Dedifferentiated amniotic fluid mesenchymal stem cell (primary cell): ENCODE measurements around the gene MEGF11.

Experiments used
- DNase-seq: peaks from one replicate; pipeline ENCODE4 v3.0.0-alpha.2; 2016; ENCODE audit errors: extremely low spot score

Gene MEGF11

DNA sequence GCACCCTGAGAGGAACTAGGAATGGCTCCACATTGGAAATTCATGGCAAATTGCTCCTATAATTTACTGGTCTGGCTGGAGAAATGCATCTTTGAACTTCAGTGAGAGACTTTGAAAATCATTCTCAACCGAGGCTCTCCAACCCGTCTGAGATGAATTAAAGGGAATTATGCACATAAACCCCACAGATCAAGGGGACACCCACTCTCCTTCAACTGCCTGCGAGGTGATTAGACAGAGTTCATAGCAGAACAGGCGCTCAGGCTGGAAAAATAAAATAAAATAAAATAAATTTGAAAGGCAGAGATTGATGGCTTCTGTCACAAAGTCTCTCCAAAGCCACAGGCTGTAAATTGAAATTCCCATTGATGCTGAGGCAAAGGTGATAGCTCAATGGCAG lies 37.7 kb downstream of the MEGF11 start:
- DNase-seq, result no peak

DNA sequence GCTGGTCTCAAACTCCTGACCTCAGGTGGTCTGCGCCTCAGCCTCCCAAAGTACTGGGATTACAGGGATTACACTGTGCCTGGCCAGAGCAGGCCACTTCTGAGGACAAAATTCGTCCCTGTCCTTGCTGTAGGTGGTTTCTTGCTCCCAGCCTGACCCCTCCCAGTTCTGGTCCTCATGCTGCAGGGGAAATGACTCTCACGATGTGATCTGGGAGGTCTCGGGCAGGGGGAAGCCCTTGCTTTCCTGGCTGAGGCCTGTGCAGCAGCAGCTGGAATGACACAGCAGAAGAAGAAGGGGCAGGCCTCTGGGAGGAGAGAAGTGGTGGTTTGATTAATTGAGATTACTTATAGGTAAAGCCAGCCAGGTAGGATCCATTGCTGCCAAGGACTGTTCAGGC lies 39.3 kb downstream of the MEGF11 start:
- no peak for DNase-seq

DNA sequence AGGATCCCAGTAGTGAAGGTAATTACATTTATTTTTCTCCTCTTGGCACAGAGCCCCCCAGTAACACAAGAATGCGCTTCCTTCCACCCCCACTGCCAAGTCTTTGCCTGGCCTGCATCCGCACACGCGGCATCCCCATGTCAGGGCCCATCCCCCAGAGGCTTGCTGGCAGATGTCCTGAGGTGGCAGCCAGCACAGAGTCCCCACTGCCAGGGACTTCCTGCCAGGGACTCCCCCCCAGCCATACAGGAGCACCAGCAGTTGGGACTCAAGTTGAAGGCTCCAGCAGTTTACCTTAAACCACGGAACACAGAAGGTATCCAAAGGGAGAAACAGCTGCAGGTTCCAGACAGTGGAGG lies 41.0 kb downstream of the MEGF11 start:
- DNase-seq, result no peak

DNA sequence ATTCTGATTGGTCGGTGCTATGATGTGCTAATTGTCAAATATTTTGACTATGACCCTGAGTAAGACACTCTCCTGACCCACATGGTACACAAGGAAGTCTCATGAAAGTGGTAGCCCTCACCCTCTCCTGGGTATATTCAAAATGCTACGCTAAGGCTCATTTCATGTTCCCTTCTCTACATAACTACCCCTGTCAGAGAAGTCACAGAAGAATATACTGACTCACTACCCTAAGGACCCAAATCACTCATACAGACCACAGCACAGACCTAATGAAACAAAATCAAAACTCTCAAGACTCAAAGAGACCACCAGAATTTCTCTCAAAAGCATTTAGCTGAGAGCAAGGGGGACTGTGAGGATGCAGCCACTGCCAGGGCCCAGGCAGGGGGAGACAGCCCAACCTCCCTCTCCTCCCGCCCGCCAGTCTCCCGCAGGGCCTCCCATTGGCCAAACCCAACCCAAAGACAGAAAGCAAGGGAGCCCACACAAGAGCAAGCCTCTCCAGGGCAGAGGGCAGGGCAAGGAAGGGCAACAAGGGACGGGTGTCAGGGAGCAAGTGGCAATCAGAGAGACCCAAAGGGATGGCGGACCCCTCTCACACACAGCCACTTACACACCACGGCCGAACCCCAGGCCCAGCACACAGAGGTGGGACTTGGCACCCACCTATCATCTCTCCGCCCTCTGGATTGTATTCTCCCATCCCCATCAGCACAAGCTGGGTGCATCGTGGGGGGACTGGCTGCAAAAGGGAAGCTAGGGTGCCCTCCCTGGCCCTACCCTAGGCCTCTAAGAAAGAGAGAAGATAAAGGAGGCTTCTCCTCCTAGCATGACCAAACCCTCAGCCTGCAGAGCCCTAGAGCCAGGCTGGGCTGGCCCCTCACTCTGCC lies 41.6 kb downstream of the MEGF11 start:
- DNase-seq, result no peak

DNA sequence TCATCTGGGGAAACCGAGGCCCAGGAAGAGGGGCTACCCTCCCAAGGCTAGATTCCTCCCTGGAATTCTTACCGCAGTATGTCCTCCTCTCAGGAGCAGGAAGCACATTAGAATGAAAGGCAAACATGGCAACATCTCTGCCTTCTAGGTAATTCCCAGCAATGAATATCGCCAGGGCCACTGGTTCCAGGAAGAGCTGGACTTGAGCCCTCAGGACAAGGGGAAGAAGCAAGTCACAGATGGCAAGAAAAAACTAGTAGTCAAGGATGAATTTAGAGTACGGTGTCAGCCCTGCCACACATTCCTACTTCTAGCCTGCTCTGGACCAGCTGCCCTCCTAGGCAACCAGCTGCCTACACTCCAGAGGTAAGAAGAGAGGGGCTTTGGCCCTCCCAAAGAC lies 42.9 kb downstream of the MEGF11 start:
- no peak for DNase-seq

DNA sequence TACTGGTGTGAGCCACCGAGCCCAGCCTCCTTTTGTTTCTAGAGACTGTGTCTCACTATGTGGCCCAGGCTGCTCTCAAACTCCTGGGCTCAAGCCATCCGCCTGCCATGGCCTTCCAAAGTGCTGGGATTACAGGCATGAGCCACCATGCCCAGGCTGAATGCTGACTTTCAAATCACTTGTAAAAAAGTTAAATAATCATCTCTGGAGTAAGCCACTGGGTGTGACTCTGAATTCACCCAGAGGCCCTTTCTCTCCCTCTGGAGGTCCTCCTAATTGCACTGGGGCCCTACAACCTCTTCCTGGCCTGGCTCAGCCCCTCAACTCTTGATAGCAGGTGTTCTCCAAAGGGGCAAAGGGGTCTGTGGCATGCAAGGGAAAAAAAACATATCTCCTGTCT lies 54.8 kb downstream of the MEGF11 start:
- DNase-seq, result no peak

DNA sequence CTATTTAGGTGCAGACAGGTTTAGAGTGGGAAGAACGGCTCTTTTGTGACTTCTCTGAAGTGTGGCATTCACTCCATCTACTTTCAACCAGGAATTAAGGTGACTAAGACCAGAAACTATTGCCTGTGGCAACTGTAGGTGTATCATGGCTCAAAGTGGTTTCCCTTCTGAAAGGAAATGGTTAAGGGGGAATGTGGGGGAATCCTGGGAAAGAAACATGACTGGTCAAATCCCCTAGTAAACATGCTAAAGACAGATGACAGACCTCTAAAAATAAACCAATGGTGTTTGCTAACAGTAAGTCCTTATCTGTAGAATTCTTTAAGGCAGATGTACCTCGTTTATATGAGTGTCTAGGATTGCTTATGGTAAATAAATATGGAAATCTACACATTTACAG lies 56.9 kb downstream of the MEGF11 start:
- no peak for DNase-seq

DNA sequence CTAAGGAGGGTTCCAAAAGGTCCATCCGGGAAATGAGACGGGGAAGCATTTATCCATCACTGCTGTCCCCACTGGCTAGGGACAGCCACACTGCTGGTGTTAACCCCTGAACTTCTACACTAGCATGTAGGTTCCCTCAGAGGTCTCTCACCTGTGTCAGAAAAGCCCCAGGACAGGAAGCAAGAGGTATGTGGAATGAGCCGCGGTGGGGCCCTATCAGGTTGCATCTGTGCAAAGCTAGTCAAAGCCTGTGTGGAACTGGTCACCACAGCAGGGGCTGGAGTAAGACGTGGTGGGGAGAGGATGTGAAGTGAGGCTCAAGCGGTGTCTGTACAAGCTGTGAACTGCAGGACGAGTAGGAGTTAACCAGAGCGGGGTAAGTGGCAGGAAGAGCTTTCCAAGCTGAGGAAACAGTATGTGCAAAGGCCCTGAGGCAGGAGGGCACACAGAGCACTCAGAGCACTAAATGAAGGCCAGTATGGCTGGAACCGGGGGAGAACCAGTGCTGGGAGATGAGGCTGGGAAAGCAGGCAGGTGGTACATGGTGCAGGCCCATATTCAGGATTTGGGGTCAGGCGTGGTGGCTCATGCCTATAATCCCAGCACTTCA lies 57.8 kb downstream of the MEGF11 start:
- no peak for DNase-seq

DNA sequence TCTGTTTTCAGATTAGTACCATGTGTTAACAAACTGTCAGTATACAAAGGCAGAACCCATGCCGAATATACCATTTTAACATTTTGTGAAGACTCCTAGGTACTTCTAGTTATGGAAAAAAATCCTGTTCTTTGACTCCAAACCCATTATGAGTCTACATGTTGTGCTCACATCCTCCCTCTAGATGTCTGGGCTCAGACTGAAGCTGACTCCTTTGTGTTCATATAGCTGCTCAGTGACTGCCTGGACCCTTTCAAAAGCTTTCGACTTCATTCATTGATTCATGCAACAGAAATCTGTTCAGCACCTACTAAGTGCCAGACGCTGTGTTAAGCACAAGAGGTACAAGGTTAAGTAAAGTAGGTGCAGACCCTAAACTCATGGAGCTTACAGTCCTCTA lies 60.5 kb downstream of the MEGF11 start:
- DNase-seq, result no peak

DNA sequence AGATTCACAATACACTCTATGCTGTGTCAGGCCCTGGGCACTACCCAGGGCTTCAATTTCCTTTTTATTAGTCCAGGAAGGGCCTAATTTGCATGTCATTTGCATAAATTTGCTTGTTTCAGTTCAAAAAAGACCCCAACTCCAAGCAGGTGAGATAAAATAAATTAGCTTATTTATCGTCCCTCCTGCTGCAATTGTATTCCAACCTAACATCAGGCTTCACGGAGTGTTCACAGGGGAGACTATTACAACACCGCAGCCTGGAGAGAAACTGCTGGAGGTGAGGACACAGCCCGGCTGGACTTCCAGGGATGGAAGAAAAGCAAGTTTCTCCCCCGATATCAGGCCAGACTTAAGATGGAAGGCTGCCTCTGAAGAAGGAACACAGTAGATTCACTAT lies 62.8 kb downstream of the MEGF11 start:
- no peak for DNase-seq

DNA sequence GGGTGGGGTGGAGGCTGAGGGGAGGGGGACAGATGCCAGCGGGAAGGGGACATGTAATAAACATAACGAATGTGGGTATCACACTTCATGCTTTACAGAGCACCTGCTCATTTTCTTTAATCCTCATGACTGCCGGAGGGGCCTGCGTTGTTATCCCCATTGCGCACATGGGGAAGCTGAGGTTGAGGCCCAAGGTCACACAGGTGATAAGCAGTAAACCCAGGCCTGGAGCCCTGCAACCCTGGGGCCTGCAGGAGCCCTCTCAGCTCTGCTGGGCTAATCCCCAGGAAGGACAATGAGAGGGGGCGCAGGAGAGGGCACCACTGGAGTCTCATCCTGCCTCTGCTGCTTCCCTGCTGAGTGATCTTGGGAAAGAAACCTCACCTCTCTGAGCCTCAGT lies 64.3 kb downstream of the MEGF11 start:
- DNase-seq, result no peak

DNA sequence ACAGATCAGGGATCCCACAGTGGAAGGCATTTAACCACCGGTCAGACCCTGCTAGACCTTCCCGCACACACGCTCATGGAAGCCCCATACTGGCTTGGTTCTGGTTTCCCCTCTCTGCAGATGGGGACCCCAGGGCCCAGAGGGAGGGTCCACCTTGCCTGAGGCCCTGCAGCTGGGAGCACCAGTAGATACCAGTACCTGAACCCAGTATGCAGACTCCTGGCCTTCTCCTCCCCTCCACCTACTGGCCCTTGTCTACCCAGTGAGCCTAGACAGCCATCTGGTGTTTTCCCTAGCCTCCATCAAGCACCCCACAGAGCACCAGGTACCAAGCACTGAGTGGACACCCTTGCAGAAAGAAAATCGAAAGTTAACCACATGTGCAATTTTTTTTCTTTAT lies 65.1 kb downstream of the MEGF11 start:
- no peak for DNase-seq

DNA sequence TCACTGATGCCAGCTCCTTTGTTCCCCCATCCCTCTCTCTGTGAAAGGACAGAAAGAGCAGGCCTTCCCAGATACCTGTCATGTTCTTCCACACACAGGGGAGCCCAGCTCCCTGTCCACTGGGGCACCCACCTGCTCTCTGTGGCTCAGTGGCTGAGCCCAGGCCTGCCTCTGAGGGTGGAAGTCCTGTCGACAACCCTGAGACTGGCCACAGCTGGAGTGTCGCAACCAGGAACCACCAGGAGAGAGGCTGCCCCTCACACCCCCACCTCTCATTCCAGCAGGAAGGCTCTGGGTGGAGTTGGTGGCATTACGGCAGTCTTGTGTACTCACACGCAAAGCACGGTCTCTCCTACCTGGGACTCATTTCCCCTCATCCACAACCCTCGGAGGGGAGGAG lies 66.3 kb downstream of the MEGF11 start:
- DNase-seq, result no peak

DNA sequence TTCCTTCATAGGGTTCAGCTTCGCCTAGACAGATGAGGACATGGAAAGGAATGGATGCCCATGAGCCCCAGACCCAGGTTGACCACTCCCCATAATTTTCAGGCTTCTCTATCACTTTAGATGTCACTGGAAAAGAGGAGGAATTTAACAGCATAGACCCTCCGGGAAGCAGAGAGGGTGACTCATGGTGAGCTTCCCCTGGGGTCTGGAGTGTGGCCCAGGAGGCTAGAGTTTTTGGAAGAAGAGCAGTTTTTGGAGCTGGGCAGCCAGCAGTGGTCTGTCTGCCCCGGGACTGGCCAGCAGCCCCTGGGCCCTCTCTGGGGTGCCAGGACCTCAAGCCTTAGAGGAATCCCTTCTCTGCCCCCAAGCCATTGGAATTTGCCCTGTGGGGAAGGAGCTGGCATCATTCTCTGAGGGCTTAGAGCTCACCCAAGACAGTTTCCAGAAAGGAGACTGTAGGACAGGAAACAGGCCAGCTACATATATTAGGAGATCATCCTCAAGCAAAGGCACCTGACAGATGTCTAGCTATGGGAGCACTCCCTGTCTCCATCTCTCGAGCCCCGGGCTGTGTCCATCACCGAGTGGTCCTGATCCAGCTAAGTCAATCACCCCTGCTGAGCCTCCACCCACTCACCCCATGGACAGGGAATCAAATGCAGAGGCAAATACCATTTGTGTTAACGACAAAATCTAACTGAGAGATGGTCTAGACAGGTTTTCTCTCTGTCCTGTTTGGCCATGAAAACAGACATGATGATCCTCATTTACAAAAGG lies 67.3 kb downstream of the MEGF11 start:
- no peak for DNase-seq

DNA sequence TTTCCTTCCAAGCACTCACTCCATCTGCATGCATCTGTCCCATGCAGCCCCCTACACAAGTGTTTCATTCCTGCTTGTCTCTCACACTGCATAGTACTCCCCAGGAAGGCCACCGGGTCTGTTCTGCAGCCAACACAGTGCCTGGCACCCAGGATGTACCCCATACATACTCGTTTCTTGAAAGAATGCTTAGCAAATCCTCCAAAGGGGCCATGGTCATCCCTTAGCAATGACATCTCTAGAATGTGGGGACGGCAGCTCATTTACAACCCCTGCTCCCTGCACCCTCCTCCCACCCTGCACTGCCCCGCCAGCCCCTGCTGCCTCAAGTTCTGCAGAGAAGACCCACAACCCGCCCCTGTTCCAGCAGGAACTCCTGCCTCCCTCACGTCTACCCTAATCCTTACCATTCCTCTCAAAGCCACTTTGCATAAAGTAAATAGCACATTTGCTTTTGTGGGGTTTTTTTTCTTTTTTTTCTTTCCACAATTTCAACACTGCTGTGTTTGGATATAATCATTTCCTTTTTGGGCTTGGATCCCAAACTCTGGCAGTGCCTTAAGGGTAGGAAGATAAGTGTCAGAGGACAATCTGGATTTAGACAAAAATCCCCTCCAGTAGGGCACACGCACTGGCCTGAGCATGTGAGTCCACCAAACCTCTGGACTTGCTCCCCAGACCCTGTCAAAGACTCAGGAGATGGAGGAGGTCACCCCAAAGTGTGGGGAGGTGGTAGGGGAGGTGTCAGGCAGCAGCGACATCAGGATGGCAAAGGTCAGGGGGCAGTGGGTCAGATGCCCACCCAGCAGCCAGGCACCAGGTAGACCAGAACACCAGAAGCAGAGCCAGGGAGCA lies 68.4 kb downstream of the MEGF11 start:
- DNase-seq, result no peak

DNA sequence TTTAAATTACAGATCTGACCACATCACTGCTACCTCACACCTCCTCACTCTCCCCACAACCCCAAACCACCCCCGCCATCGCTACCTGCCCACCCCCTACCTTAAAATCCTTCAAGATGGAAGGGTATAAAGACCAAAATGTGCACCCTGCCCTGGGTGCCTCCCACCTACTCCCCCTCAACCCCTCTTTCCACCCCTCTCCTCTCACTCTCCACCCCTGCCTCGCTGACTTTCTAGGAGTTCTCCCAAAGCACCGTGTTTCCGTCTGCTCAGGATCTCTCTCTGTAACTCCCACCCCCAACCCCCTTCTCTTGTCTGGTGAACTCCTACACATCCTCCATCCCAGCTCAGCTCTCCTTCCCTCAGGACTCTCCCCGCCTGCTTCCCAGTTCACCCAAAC lies 69.1 kb downstream of the MEGF11 start:
- no peak for DNase-seq

DNA sequence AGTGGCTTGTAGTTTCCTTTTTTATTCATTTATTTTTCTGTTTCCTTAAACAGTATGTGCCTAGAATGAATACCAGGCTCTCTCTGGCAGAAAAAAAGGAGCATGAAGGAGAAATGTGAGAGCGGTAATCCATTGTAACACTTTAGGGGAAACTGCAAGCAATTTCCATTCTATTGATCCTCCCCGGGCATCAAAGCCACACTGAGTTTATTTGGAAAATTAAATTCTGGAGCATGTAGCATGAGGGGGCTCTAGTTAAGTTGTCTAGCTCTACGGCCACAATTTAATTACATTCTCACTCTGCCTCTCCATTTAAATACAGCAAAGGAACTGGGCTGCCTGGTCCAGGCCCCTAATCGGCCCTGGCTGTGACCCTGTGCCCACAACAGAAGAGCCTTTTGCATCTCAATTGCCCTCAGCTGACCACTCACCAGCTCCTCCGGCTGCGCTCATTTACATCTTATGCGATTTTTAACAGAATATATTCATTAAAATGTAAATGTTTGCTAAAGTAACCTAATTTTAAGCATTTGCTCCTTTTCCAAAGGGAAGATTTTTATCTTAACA lies 72.9 kb downstream of the MEGF11 start:
- DNase-seq, result no peak

DNA sequence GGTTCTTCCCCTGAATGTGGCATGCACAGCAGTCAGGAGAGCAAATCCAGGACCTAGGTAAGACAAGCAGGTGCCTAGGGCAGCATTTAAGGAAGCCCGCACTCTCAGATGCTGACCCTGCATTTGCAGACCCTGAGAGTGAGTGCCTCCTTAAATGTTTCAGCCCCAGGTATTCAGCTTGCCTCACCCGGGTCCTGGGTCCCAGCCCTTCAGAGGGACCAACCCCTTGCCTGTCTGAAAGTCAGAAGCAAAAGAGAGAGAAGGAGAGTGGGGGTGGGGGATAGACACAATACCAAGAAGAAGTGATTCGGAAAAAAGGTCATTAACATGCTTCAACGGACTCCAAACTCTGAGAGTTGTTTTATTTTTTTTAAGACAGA lies 75.0 kb downstream of the MEGF11 start:
- DNase-seq, result no peak

DNA sequence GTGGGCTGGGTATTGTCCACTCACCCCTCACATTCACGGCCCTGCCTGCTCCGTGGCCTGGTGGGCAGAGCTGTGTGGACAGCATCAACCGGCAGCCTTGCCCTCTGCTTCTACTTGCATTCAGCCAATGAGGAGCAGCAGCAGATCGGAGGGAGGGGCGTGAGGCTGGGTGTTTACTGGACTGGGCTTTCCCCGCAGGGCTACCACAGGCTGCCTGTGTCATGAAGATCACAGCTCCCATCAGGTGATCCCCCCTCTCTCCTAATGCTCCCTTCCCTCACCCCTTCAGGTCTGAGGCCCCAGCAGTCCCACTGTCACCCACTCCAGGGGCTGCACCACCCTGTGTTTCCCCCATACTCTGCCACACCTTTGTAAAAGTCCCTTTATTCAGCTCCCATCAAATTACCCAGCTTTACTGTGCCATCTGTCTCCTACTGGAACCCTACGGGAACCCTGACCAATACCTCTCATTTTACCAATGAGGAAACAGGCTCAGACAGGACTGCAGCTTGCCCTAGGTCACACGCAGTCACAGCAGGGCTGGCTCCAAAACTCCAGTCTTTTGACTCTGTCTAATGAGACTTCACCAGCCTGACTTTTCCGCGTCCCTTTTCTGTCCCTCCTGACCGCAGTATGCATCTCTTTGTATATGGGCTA lies 81.1 kb downstream of the MEGF11 start:
- DNase-seq, result no peak

DNA sequence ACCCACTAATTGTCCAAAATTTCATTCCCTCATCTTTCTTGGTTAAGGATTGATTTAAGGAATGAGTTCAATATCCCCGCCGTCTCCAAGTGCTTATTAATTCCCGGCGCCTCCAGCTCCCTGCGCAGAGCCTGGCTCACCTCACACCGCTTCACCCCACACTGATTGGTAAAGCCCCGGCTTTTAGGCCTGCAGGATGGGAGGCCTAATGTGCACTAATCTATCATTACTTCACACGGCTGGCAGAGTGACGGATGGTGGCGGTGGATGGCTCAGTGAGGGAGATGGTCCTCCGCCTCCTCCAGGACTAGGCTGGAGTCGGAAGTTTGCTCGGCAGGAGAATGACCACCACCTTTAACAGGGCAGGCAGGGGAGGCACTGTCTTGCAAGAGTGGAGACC lies 81.7 kb downstream of the MEGF11 start:
- DNase-seq, result no peak

DNA sequence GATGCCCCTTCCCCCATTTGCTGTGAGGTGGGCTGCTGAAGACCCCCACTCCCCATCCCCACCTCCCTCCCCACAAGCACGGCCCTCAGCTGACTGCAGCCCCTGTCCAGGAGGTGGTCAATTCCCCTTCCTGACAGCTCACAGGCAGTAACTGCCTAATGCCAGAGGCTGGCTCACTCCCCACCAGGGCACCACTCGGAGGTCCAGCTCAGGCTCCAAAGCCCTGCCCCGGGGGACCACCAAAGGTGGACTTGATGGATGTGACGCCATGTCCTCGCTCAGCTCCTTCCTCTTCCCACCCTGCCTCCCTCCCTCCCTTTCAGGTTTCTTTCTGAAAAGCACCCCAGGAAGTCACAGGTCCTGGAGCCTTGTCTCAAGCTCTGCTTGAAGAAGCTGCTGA lies 82.8 kb downstream of the MEGF11 start:
- no peak for DNase-seq
